Esophagus mucosa (tissue), 1 donor: Measurements from ENCODE around the gene CAB39L. TPM values are rescaled to one million over a fixed set of nuclear protein-coding genes. Genes with fewer than 3 reads are reported as not detected.

Experiments
- ATAC-seq: fragments of 200-7000 bp; cut with Tn5 transposase; one replicate; pipeline ENCODE4 v1.9.1; 2020
- total RNA-seq: library from RNA; stranded (reverse); gene quantifications from one replicate; pipeline ENCODE4 v1.2.4, GENCODE V29; 2023
- donor health status: DM: yes; HTN: yes; CAD: no.

Gene CAB39L
- total RNA-seq, 1 donor from 2014 or later, result 11.8 TPM

DNA sequence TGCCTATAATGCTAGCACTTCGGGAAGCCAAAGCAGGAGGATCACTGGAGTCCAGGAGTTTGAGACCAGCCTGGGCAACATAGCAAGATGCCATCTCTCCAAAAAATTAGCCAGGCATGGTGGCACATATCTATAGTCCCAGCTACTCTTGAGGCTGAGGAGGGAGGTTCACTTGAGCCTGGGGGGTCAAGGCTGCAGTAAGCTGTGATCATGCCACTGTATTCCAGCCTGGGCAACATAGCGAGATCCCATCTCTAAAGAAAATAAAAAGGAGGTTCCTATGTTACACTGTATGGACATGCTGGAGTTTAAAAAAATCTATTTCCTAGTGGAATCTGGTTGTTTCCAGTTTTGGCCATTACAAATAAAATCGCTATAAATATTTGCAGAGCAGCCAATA lies 2.6 kb downstream of the CAB39L start:
- ATAC-seq, result no peak

DNA sequence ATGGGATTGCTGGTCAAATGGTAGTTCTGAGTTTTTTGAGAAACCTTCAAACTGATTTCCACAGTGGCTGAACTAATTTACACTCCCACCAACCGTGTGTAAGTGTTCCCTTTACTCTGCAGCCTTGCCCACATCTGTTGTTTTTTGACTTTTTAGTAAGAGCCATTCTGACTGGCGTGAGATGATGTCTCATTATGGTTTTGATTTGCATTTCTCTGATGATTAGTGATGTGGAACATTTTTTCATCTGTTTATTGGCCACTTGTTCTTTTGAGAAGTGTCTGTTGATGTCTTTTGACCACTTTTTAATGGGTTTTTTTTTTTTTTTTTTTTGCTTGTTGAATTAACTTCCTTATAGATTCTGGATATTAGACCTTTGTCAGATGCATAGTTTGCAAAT lies 4.3 kb downstream of the CAB39L start:
- ATAC-seq, result no peak

DNA sequence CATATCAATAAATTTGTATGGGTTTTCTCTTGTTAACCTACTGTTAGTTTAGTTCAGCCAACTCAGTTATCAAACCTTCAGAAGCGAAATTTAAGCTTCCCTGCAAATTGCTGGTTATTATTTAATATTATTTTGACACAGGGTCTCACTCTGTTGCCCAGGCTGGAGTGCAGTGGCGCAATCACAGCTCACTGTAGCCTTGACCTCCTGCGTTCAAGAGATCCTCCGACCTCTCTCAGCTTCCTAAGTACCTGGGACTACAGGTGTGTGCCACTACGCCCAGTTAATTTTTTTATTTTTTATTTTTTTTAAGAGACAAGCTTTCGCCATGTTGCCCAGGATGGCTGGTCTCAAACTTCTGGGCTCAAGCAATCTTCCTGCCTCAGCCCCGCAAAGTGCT lies 6.2 kb downstream of the CAB39L start:
- no peak for ATAC-seq

DNA sequence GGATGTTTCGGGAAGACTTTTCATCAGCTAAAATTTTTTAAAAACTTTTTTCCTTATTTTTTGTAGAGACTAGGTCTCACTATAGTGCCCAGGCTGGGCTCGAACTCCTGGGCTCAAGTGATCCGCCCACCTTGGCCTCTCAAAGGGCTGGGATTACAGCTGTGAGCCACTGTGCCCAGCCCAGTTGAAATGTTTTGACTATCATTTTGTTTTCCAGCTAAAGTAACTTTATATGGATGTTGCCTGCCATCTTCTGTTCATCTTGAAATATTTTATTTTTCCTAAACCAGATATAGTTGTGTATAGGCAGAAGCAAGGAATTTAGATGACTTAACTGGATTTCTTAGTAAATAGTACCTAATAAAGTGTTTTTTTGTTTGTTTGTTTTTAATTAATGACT lies 7.0 kb downstream of the CAB39L start:
- ATAC-seq, result peak; percentile 59

DNA sequence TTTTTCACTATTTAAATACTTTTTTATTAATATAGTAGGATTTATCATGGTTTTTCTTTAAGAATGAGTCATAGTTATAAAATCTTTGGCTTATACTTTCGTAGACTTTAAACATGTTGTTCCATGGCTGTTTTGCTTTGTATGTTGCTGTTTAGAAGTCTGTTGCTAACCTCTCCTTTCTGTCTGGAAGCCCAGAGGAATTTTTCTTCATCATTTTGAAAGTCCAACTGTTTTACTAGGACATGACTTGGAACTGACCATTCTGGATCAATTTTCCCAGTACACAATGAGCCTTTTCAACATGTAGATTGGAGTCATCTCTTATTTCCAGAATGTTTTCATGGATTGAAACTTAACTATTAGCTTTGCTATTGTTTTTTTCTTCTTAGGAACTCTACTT lies 7.9 kb downstream of the CAB39L start:
- ATAC-seq, result no peak

DNA sequence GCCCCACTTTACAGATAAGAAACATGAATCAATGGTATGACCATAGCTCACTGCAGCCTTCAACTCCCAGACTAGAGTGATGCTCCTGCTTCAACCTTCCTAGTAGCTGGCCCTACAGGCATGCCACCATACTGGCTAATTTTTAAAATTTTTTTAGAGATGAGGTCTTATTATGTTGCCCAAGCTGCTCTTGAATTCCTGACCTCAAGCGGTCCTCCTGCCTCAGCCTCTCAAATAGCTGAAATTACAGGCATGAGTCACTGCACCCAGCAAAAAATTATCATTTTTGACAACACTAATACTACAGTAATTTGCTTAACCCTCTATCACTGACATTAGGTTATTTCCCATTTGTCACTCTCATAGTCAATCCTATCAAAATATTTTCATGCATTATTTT lies 14.7 kb downstream of the CAB39L start:
- ATAC-seq, result no peak

DNA sequence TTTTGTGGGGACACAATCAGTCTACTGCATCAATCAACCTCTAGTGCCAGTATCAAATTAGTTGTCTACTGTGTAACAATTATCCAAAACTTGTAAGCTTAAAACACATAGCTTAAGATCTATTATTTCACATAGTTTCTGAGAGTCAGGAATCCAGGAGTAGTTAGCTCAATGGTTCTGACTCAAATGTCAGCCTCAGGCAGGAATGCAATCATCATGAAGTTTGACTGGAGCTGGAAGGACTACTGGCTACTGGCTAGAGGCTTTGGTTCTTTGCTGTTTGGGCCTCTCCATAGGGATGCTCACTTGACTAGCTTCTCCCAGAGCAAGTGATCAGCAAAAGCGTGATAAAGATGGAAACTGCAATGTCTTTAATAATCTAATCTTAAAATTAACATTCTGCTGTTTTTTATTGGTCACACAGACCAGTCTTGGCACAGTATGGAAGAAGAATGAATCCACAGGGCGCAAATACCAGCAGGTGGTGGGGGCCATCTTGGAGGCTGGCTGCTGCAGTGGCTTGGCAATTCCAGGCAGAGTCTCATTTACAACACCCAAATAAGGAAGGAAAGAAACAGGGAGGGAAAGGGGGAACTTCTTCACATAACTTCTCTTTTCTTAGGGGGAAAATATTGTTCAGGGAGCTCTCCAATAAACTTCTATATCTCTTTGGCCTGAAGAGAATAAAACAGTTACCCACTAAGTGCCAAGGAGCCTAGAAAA lies 15.7 kb downstream of the CAB39L start:
- ATAC-seq, result no peak

DNA sequence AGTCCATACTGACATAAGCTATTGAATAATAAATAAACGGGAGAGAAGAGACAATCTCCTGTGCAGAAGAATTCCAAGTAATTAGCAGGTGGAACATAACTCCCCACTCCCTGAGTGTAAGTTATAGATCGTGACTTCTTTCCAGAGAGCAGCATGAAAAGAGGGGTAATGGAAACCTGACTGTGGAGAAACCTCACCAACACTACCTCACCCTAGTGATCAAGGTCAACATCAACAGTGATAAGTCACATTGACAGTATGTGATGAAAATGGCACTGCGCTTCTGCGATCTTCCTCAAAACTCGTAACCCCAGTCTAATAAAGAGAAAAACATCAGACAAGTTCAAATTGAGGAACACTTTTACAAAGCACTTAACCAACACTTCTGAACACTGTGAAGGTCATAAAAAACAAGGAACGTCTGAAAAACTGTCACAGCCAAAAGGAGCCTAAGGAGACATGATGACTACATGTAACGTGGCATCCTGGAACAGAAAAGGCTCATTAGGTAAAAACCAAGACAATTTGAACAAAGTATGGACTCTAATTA lies 19.8 kb downstream of the CAB39L start:
- ATAC-seq, result no peak

DNA sequence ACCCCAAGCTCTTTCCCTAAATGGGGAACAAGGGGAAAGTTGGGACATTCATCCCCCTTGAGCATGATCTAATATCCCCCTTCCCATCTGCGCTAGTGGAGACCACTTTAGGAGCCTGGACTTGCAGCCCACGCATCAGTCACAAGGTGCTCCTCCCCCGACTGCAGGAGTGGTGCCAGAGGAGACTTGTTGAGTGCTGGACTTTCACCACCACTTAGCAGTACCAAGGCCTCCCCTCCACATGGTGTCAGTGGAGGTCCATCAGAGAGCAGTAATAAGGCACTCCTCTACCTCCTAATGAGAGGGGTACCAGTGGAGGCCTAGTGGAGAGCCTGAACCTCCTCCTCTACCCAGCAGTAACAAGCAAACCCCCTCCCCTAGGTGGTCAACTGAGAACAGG lies 22.5 kb downstream of the CAB39L start:
- ATAC-seq, result peak; percentile 32

DNA sequence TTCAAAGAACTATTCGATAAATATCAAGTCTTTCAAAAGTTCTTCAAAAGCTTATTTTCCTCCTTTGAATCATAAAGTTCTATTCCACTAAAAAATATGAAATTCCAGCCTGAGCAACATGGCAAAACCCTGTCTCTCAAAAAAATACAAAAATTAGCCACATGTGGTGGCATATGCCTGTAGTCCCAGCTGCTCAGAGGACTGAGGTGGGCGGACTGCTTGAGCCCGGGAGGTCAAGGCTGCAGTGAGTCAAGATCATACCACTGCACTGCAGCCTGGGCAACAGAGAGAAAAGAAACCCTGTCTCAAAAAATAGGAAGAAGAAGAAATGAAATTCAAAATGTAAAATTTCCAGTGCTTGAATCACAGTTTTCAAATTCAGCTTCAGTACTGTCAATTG lies 24.6 kb downstream of the CAB39L start:
- no peak for ATAC-seq

DNA sequence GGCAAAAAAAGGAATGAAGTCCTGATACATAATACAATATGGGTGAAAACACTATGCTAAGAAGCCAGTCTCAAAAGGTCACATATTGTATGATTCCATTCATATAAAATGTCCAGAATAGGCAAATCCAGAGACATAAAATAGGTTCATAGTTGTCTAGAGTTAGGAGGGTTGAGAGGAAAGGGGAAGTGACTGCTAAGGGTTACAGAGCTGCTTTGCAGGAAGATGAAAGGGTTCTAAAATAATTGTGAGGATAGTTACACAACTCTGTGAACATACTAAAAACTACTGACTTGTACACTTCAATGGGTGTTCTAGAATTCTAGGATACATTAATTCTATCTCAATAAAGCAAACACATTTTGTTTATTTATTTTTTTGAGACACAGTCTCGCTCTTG lies 25.7 kb downstream of the CAB39L start:
- no peak for ATAC-seq

DNA sequence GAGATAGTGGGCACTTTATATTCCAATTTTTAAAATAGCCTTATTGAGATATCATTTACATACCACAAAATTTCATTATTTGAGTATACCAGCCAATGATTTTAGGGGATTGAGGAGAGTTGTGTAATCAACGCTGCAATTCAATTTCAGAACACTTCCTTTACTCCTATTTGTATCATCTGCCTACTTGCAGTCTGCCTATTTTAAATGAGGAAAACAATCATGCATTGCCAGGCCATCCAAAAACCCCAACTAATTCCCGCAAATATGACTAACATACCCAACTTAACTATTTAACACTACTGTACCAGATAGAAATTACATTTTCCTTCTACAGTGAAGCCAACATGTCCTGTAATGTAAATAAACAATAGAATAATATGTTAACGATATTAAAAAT lies 26.7 kb downstream of the CAB39L start:
- no peak for ATAC-seq

DNA sequence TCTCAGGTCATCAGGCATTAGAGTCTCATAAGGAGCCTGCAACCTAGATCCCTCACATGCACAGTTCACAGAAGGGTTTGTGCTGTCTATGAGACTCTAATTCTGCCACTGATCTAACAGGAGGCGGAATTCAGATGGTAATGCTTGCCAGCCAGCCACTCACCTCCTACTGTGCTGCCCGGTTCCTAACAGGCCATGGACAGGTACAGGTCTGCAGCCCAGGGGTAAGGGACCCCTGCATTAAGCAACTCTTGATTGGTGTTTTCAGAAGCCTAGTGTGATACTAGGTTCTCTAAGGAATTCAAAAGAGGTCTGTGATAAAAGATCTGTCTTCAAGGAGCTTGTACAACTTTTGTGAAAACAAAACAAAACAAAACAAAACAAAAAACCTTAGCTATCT lies 31.1 kb downstream of the CAB39L start:
- no peak for ATAC-seq

DNA sequence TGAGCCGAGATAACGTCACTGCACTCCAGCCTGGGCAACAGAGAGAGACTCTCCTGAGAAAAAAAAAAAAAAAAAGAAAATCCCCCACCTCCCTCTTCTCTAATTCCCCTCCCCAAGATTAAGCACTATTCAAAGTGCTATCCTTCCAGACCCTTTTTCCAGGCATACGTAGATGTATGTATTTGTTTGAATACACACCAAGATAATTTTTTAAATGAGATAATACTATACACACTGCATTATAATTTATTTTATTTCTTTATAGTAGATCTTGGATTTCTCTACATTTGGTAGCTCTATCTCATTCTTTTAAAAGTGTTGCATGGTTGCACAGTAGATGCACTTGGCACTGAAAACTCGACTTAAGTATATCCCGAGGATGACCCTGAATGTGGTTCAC lies 32.5 kb downstream of the CAB39L start:
- no peak for ATAC-seq

DNA sequence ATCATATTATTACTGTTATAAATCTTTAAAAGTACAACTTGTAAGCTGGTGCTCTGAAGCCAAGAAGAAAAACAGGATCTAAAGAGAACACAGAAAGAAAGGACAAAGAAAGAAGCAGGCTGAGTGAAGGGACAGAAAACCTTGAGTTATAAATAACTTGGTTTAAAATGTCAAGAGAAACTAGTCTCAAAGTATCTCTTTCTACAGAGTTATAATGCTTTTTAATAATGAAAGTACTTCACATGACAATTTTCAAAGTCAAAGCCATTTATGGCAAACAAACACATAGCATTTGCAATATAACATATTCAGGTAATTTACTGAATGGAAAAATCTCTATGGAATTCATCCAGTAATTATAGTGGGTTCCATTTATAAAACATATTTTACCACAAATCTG lies 33.4 kb downstream of the CAB39L start:
- ATAC-seq, result no peak

DNA sequence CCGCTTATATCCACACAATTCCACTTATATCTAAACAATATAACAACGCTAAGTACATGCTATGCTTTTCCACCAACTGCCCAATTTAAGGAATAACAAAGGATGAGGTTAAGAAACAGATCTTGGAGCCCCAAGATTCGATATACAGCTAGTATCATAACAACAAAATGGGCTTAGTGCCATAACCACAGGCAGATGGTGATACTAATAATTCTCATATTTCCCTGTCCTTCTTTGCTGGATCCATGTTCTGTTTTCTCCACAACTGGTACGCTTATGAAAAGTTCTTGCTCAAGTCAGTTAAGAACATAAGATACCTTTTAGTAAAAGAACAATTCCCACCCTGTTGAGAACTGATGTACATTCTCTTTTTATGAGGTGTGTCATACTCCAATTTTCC lies 33.9 kb downstream of the CAB39L start:
- ATAC-seq, result no peak

DNA sequence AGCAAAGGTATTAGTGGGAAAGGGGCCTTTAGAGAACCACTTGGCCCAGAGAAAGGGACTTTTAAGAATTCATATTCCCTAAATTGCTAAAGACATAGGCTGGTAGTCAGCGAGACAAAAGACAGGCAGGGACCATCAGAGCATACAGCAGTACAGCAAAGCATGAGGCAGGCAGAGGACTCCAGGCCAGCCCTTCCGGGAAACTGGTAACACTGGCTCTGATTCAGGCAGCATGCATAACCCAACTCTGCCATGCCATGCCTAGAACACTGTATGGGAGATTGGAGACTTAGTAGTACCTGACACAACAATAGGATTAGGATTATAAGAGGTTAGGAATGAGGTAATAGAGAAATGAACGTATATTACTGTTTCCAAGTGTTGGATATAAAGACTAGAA lies 34.9 kb downstream of the CAB39L start:
- peak; percentile 98 for ATAC-seq

DNA sequence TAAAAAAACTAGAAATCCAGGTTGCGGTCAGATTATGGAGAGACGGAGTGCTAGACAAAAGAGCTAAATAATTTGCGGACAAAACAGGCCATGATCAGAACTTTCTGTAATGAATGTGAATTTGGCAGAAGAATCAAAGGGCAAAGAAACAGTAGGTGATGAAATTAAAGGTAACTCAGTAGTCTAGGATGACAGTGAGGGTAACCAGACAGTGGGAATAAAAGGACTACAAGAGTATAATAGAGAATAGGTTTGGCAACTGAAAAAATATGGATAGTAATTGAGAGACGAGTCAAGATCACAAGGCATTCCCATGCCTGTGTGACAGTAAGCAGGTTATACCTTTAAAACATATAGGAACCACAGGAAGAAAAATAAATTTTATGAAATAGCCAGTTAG lies 35.9 kb downstream of the CAB39L start:
- no peak for ATAC-seq

DNA sequence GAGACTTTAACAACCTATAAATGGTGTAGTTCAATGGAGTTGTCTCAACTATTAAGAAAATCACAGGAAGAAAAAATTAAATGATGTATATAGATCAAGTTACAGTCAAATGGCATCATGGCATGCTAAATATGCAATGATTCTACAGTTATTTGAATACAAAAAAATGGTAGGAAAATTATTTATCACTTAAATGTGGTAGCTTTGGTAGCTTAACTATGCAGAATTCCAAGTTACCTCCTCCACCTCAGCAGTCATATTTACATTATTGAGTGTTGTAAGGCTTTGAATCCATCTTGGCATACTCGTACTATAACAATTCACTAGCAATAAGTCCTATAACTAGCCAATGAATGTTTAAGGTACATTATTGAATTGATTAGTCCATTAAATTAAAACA lies 36.8 kb downstream of the CAB39L start:
- ATAC-seq, result no peak

DNA sequence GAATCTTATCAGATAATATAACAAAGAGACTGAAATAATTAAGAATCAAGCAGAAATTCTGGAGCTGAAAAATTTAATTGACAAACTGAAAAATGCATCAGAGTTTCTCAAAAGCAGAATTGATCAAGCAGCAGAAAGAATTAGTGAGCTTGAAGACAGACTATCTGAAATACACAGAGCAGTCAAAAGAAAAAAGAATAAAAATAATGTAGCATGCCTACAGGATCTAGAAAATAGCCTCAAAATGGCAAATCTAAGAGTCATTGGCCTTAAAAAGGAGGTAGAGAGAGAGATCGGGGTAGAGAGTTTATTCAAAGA lies 39.2 kb downstream of the CAB39L start:
- ATAC-seq, result no peak

DNA sequence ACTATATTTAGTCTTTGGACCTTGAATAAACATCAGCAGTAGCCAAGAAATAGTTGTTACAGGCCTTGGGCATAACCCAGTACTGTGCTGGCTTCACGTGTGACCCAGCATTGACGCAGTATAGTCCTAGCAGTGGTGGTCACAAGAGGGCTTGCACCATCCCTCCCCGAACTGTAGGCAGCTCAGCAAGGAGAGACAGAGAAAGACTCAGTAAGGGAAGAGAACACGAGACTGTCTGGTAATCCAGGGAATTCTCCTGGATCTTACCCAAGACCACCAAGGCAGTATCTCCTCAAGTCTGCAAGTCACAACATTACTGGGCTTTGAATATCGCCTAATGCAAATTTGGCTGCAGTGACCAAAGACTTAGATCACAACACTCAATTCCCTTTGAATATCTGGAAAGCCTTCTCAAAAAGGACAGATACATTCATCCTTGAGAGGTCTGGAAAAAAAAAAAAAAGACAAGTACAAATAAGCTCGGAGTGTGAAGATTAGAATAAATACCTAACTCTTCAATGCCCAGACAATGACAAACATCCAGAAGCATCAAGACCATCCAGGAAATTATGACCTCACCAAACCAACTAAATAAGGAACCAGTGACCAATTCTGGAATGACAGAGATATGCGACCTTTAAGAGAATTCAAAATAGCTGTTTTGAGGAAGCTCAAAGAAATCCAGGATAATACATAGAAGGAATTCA lies 39.7 kb downstream of the CAB39L start:
- no peak for ATAC-seq

DNA sequence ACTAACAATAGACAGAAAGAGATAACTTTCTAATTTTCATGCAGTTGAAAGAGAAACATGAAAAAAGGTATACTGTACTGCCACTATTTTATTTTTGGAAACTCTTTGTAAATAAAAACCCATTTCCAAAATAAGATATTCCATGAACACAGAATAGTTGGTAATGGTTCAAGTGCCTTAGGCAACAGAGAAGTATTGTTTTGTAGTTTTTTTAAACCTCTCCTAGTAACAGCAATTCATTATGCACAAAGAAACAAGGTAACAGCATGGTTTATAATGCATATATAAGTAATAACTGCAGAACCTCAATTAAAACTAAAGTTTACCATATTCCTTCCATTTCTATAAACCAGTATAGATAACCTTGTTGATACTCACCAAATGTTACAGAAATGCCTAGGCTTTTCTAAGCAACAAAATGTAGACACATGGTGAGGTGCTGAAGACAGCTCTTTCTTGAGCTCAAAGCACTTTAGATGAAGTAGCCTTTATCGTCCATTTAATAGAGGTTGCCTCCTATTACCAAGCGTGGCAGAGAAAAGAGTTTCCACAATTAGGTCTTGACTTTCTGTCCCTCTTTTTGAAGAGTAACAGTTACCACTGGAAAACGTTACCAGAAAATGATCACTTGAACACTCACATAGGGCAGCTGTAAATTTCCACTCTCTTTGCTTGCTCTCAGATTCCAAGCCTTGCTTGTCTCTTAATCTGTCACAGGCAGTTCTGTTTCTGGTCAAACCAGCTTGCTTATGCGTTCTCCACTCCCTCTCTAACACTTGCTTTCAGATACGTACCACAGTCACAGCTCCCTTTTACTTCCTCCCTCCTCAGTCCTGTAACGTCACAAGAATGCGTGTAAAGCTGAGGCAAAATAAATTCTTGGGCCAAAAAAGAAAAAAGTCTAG lies 42.9 kb downstream of the CAB39L start:
- peak; percentile 97 for ATAC-seq

DNA sequence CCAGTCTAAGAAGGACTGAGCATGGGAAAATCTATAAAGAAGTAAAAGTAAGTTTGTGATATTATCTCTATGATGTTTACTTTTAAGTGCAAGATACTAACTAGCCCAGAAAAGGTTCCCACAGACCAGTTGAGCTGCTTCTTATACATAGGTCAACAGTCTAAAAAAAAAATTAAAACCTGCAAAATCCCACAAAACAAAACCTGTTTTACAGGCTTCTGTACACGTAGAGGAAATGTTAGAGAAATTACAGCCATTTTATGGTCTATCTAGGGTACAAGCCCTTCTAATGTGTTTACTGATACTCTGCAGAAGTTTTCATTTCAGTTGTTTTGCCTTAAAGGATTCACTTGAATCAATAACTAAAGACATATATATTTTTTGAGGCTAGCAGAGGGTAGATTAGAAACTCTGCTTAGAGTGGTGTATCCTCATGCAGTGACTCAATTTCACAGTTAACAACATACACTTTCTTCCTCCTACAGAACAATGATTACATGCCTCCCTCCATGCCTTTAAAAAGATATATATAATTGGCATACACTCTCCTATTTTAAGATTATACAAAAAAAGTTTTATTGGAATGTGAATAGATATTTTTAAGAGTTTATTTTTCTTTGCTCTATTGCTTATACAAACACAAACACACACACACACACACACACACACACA lies 43.9 kb downstream of the CAB39L start:
- ATAC-seq, result peak; percentile 71
